GM12878 (cell line): Measurements from ENCODE around the gene FUCA2. TPM values are rescaled to one million over a fixed set of nuclear protein-coding genes. Genes with fewer than 3 reads are reported as not detected.

Experiments
- ATAC-seq: fragments of 200-7000 bp; cut with Tn5 transposase; 3 replicates; pipeline ENCODE4 v1.9.1; 2020; ENCODE audit warnings: mild to moderate bottlenecking, moderate library complexity
- BruUV-seq: library from RNA; stranded (reverse); fragments of 400-500 nt; replicated peaks from 2 replicates; lab custom pipeline; 2021; lab: Mats Ljungman, UMichigan
- CTCF ChIA-PET: fragments of 300-600 bp; sonication (Branson Sonifier 250); formaldehyde crosslinking; extraction: SDS; loops from one replicate; lab custom pipeline; 2021; ENCODE audit warnings: inconsistent platforms; lab: Yijun Ruan, JAX
- POLR2A ChIA-PET: fragments of 350-600 bp; formaldehyde crosslinking; extraction: SDS; loops from one replicate; lab custom pipeline; 2021; ENCODE audit warnings: inconsistent platforms; lab: Charles Lee
- RAD21 ChIA-PET: fragments of 300-600 bp; sonication (Branson Sonifier 250); formaldehyde crosslinking; loops from one replicate; lab custom pipeline; 2023; ENCODE audit warnings: antibody characterized with exemption; ENCODE audit not compliant: unreplicated experiment; lab: Charles Lee
- SMC1A ChIA-PET: fragments of 300-600 bp; sonication (Branson Sonifier 250); formaldehyde crosslinking; loops from one replicate; lab custom pipeline; 2023; ENCODE audit not compliant: unreplicated experiment, uncharacterized antibody; lab: Charles Lee
- DNase-seq: peaks from one replicate; pipeline ENCODE4 v3.0.0-alpha.2; 2011; ENCODE audit warnings: low read depth, low spot score
- FAIRE-seq: peaks from 3 replicates; lab custom pipeline; 2011; peaks lifted over from hg19 to GRCh38; lab: Jason Lieb, UNC
- H2AFZ ChIP-seq: 2 replicates; pipeline ENCODE4 v1.6.0; 2011; ENCODE audit warnings: low read depth, low read length, control low read depth; ENCODE audit not compliant: control insufficient read depth
- H3K27ac ChIP-seq: 2 replicates; pipeline ENCODE4 v1.5.1; 2011; ENCODE audit warnings: control low read depth; ENCODE audit not compliant: control insufficient read depth, insufficient read depth
- H3K27me3 ChIP-seq, 2 experiments: replicated peaks in 1 of 2; 2 replicates each; pipeline versions ENCODE4 v1.6.0 to v1.6.1; 2011; ENCODE audit warnings: low read length in 1 of 2; ENCODE audit not compliant: control insufficient read depth in 2 of 2, insufficient read depth in 2 of 2
- H3K36me3 ChIP-seq, 2 experiments: 2 replicates each; pipeline ENCODE4 v1.5.1; 2011; ENCODE audit warnings: low read length in 1 of 2; ENCODE audit not compliant: control insufficient read depth in 2 of 2, insufficient read depth in 2 of 2
- H3K4me1 ChIP-seq: 2 replicates; pipeline ENCODE4 v1.6.1; 2011; ENCODE audit warnings: mild to moderate bottlenecking, low read length, moderate library complexity, mixed read lengths; ENCODE audit not compliant: control insufficient read depth, insufficient read depth
- H3K4me2 ChIP-seq: 2 replicates; pipeline ENCODE4 v1.6.0; 2011; ENCODE audit warnings: control low read depth; ENCODE audit not compliant: control insufficient read depth, insufficient read depth
- H3K4me3 ChIP-seq: fragments of 200-600 bp; sonication (generic); 2 replicates; pipeline ENCODE4 v1.5.1; 2016
- H3K79me2 ChIP-seq: 2 replicates; pipeline ENCODE4 v1.6.0; 2011; ENCODE audit warnings: low read length; ENCODE audit not compliant: control insufficient read depth, insufficient read depth
- H3K9ac ChIP-seq: 2 replicates; pipeline ENCODE4 v1.8.0; 2011; ENCODE audit warnings: low read length, control low read depth, mixed read lengths; ENCODE audit not compliant: control insufficient read depth, insufficient read depth
- H3K9me3 ChIP-seq: replicated peaks from 3 replicates; pipeline ENCODE4 v1.5.1; 2011; ENCODE audit warnings: mild to moderate bottlenecking, low read length; ENCODE audit not compliant: control insufficient read depth, insufficient read depth
- H4K20me1 ChIP-seq: 2 replicates; pipeline ENCODE4 v1.6.0; 2011; ENCODE audit not compliant: control insufficient read depth, insufficient read depth
- ATF7 ChIP-seq: fragments of 450-650 bp; IDR thresholded peaks from 2 replicates; pipeline ENCODE4 v1.6.1; 2016; ENCODE audit warnings: low read depth, mild to moderate bottlenecking
- ESRRA ChIP-seq: IDR thresholded peaks from 2 replicates; pipeline ENCODE4 v1.6.1; 2012; ENCODE audit warnings: mild to moderate bottlenecking, low read length, improper control_type of control experiment
- GABPA ChIP-seq: IDR thresholded peaks from 2 replicates; pipeline ENCODE4 v1.6.1; 2014; ENCODE audit warnings: antibody characterized with exemption, low read depth, mild to moderate bottlenecking, inconsistent platforms
- MEF2B ChIP-seq: fragments of 450-650 bp; IDR thresholded peaks from 2 replicates; pipeline ENCODE4 v1.6.1; 2018; ENCODE audit warnings: mild to moderate bottlenecking, moderate library complexity; ENCODE audit not compliant: partially characterized antibody, poor library complexity, severe bottlenecking
- NFYA ChIP-seq: IDR thresholded peaks from 2 replicates; pipeline ENCODE4 v1.6.1; 2011; ENCODE audit warnings: low read depth, mild to moderate bottlenecking, low read length, improper control_type of control experiment, borderline replicate concordance
- RB1 ChIP-seq: fragments of 450-650 bp; formaldehyde crosslinking; IDR thresholded peaks from 2 replicates; pipeline ENCODE4 v1.6.1; 2017; ENCODE audit warnings: mild to moderate bottlenecking, borderline replicate concordance
- RFX5 ChIP-seq: IDR thresholded peaks from 2 replicates; pipeline ENCODE4 v1.6.1; 2011; ENCODE audit warnings: low read depth, low read length, improper control_type of control experiment
- SMAD5 ChIP-seq: IDR thresholded peaks from 2 replicates; pipeline ENCODE4 v1.6.1; 2016; ENCODE audit warnings: antibody characterized with exemption, low read depth
- TARDBP ChIP-seq: IDR thresholded peaks from 2 replicates; pipeline ENCODE4 v1.6.1; 2016; ENCODE audit warnings: borderline replicate concordance
- WGBS: methylation state at CpG from one replicate; pipeline ENCODE4 v1.1.6; 2016; ENCODE audit warnings: low lambda C conversion rate; ENCODE audit not compliant: insufficient replicate concordance, insufficient coverage; ENCODE audit errors: missing lambda C conversion rate; 5-methylcytosine and 5-hydroxymethylcytosine counted together
- in situ Hi-C: fragments of 300-500 bp; cut with MboI; formaldehyde crosslinking; loops from 9 replicates; pipeline ENCODE4 v1.14.3; 2018; ENCODE audit warnings: mixed read lengths
- intact Hi-C: fragments of 100-400 bp; cut with micrococcal nuclease; formaldehyde crosslinking; loops from one replicate; pipeline ENCODE4 v1.14.2; 2022; ENCODE audit not compliant: unreplicated experiment
- polyA plus RNA-seq, 11 experiments: library from polyadenylated mRNA; depleted of rRNA in 4 of 11; unstranded in 6 of 11; stranded (reverse) in 5 of 11; fragments of >200 nt; fragmentation: Nextera tagmentation in 4 of 11; fragmentation: Illumina TruSeq in 1 of 11; extraction: Ambion mirVana in 4 of 11; extraction: Trizol in 1 of 11; gene quantifications; 1 replicate in 1 of 11; 2 replicates in 10 of 11; pipeline versions ENCODE4 v1.2.1 to v1.2.3, GENCODE V29; 2011 to 2016; ENCODE audit warnings: inconsistent platforms in 2 of 11, missing spikeins in 2 of 11, low read depth in 1 of 11
- total RNA-seq, 4 experiments: library from RNA; depleted of rRNA in 3 of 4; stranded (reverse); fragments of >200 nt in 3 of 4; fragmentation: Illumina TruSeq in 1 of 4; extraction: Trizol in 1 of 4; gene quantifications; 2 replicates each; pipeline versions ENCODE4 v1.2.1 to v1.2.3, GENCODE V29; 2013 to 2021
- TF ChIP-seq, protein P1 (sequence below): IDR thresholded peaks from 2 replicates; pipeline ENCODE4 v1.6.1; 2011; ENCODE audit warnings: borderline replicate concordance, low read depth, mild to moderate bottlenecking, moderate library complexity, mixed read lengths, low read length; ENCODE audit not compliant: insufficient read depth; ENCODE audit errors: extremely low read length
- TF ChIP-seq, protein P2 (sequence below): fragments of 150-350 bp; IDR thresholded peaks from 2 replicates; pipeline ENCODE4 v1.6.1; 2014; ENCODE audit warnings: mild to moderate bottlenecking, low read depth, low read length
- TF ChIP-seq, protein P3 (sequence below): fragments of 450-650 bp; IDR thresholded peaks from 2 replicates; pipeline ENCODE4 v1.6.1; 2016; ENCODE audit warnings: mild to moderate bottlenecking

The FUCA2 gene
- total and polyA plus RNA-seq, 10 of the 15 experiments (the other 5 are each of a cell fraction or from before 2014, with no cell fraction given) = 5.7 to 36.2 (median 21.5) TPM

DNA sequence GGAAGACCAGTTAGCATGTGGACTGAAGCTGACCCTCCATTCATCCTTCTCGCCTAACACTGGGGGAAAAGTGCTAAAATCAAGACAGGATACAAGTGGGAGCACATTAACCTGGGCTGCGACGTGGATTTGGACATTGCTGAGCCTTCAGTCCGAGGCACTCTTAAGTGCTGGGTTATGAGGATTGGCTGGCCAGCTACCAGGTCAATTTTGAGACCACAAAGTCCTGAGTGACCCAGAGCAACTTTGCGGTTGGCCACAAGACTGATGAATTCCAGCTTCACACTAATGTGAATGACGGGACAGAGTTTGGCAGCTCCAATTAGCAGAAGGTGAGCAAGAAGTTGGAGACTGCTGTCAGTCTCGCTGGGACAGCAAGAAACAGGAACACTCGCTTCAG is 20.7 kb downstream of the FUCA2 start:
- Histone ChIP-seq H3K9me3 (no peaks in the 10 kb centered on the region), H3K27ac (no peak overlapping the region), H2AFZ (no peak overlapping the region), H3K27me3 (no peaks in the 10 kb centered on the region), H3K79me2 (no peaks in the 10 kb centered on the region), H3K4me3 (no peak overlapping the region), H3K4me1 (no peaks in the 10 kb centered on the region), H3K9ac (no peak overlapping the region), H3K36me3 (no peaks in the 10 kb centered on the region; a peak in 3 of 4 replicates), H4K20me1 (no peaks in the 10 kb centered on the region), H3K4me2 (no peak overlapping the region)
- no peak for DNase-seq
- ATAC-seq = no peak
- ChIA-PET RAD21 (no interaction called here), CTCF (interaction anchor here (0.6 to 1.4 kb wide), 2 partner anchors 19 to 1057 kb away, joined by 3 read pairs; no protein-coding TSS in a partner anchor), SMC1A (interaction anchor here (0.9 to 1.4 kb wide), 5 partner anchors 9 to 33 kb away, joined by 3 to 5 read pairs (median 3); no protein-coding TSS in a partner anchor), POLR2A (interaction anchor here (0.5 to 0.6 kb wide), 2 partner anchors 49 to 386 kb away, joined by 3 read pairs; no protein-coding TSS in a partner anchor)
- intact Hi-C loops = no loop called here
- TF ChIP-seq, protein P1, sequence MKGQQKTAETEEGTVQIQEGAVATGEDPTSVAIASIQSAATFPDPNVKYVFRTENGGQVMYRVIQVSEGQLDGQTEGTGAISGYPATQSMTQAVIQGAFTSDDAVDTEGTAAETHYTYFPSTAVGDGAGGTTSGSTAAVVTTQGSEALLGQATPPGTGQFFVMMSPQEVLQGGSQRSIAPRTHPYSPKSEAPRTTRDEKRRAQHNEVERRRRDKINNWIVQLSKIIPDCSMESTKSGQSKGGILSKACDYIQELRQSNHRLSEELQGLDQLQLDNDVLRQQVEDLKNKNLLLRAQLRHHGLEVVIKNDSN = no peak
- TF ChIP-seq, protein P2, sequence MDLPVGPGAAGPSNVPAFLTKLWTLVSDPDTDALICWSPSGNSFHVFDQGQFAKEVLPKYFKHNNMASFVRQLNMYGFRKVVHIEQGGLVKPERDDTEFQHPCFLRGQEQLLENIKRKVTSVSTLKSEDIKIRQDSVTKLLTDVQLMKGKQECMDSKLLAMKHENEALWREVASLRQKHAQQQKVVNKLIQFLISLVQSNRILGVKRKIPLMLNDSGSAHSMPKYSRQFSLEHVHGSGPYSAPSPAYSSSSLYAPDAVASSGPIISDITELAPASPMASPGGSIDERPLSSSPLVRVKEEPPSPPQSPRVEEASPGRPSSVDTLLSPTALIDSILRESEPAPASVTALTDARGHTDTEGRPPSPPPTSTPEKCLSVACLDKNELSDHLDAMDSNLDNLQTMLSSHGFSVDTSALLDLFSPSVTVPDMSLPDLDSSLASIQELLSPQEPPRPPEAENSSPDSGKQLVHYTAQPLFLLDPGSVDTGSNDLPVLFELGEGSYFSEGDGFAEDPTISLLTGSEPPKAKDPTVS = no peak
- no peak for TF ChIP-seq RB1
- no peak for TF ChIP-seq NFYA
- TF ChIP-seq TARDBP = no peak
- no peak for TF ChIP-seq ATF7
- no peak for TF ChIP-seq ESRRA
- no peak for TF ChIP-seq MEF2B
- TF ChIP-seq SMAD5 = no peak
- TF ChIP-seq RFX5 = no peak
- TF ChIP-seq, protein P3, sequence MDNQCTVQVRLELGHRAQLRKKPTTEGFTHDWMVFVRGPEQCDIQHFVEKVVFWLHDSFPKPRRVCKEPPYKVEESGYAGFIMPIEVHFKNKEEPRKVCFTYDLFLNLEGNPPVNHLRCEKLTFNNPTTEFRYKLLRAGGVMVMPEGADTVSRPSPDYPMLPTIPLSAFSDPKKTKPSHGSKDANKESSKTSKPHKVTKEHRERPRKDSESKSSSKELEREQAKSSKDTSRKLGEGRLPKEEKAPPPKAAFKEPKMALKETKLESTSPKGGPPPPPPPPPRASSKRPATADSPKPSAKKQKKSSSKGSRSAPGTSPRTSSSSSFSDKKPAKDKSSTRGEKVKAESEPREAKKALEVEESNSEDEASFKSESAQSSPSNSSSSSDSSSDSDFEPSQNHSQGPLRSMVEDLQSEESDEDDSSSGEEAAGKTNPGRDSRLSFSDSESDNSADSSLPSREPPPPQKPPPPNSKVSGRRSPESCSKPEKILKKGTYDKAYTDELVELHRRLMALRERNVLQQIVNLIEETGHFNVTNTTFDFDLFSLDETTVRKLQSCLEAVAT = no peak
- TF ChIP-seq GABPA = no peak
- FAIRE-seq = no peak
- WGBS = over 99% methylated on average over 8 of the region's 8 CpGs
- BruUV-seq = no TSS peak
- in situ Hi-C loops = no loop called here
